ENCODE data around the gene YAF2. TPM values are rescaled to one million over a fixed set of nuclear protein-coding genes. Genes with fewer than 3 reads are reported as not detected.
A peak's percentile ranks its signal among the peaks of the same experiment; 100 is the strongest.

YAF2 gene
- total and polyA plus RNA-seq, 2 donors (not counting 3 experiments of a cell fraction or from before 2014, with no cell fraction given) = 6.9 to 29.2 TPM

- ChIA-PET POLR2A (no interaction called here), CTCF (no interaction called here)
- peak overlapping the region; percentile 92 for H3K9ac ChIP-seq (replicated peaks; ENCODE audit: extremely low read depth, insufficient read depth, low read length)
- intact Hi-C loops (cut with micrococcal nuclease) = loop anchor here (1.0 to 10.0 kb wide), 6 partner anchors 87 to 1099 kb away; partner anchors contain the start of gene GXYLT1
- H3K27ac ChIP-seq (ENCODE audit: insufficient read depth, low read depth, low read length) = peak overlapping the region; percentile 89
- H3K27me3 ChIP-seq (ENCODE audit: control insufficient read depth in 2 of 2, insufficient read depth in 2 of 2, low read length in 2 of 2) = no peaks in the 10 kb centered on the region
- peaks cover 24% of the 10 kb centered on the region for H3K79me2 ChIP-seq (ENCODE audit: control insufficient read depth, insufficient read depth, low read length)
- no TSS peak for BruUV-seq (replicated peaks)
- H4K20me1 ChIP-seq (replicated peaks; ENCODE audit: control insufficient read depth, extremely low read depth, insufficient read depth, low read length) = no peaks in the 10 kb centered on the region
- TF ChIP-seq CTCF (IDR thresholded peaks at IDR 0.05; ENCODE audit: extremely low read depth in 1 of 2, insufficient read depth in 1 of 2, low read depth in 1 of 2, low read length in 2 of 2) = no peak
- TF ChIP-seq JUN (IDR thresholded peaks at IDR 0.05; ENCODE audit: borderline replicate concordance, insufficient read depth, insufficient read length, low read depth) = no peak
- TF ChIP-seq POLR2A (IDR thresholded peaks at IDR 0.05; ENCODE audit: low read depth, low read length) = no peak
- no peak for TF ChIP-seq POLR2AphosphoS5 (IDR thresholded peaks at IDR 0.05; ENCODE audit: insufficient read depth, low read depth, low read length)
- no peak for TF ChIP-seq MYC (IDR thresholded peaks at IDR 0.05; ENCODE audit: low read depth, low read length)
- TF ChIP-seq FOS (IDR thresholded peaks at IDR 0.05; ENCODE audit: borderline replicate concordance, insufficient read depth, low read length) = no peak
- TF ChIP-seq MAX (IDR thresholded peaks at IDR 0.05; ENCODE audit: insufficient read depth, insufficient read length) = no peak
- TF ChIP-seq EZH2 (IDR thresholded peaks at IDR 0.05; ENCODE audit: borderline replicate concordance, low read depth, low read length, severe bottlenecking) = no peak
- no peak for TF ChIP-seq GATA2 (IDR thresholded peaks at IDR 0.05; ENCODE audit: insufficient read depth, insufficient read length, low read depth, low read length)
- dilution Hi-C loops (cut with MboI; ENCODE audit: extremely low pct_ligation_motif_present, low sequenced_read_pairs) = no loop called here
- H3K36me3 ChIP-seq (ENCODE audit: control insufficient read depth in 2 of 2, extremely low read depth in 1 of 2, insufficient read depth in 2 of 2, low read length in 2 of 2) = no peaks in the 10 kb centered on the region
- no peak for FAIRE-seq
- H2AFZ ChIP-seq (ENCODE audit: low read depth, low read length) = peak overlapping the region; percentile 85
- peak overlapping the region; percentile 65 to 98 (median 68) for H3K4me3 ChIP-seq (replicated peaks in 1 of 3; ENCODE audit: insufficient read depth in 1 of 3, low read depth in 1 of 3, low read length in 3 of 3)
- H3K4me1 ChIP-seq (ENCODE audit: control insufficient read depth, extremely low read depth, insufficient read depth, low read length) = peaks cover 13% of the 10 kb centered on the region
- H3K4me2 ChIP-seq (ENCODE audit: insufficient read depth, low read length) = no peak overlapping the region
- H3K9me3 ChIP-seq (replicated peaks; ENCODE audit: control insufficient read depth, insufficient read depth, low read length) = no peaks in the 10 kb centered on the region
- H3K9me1 ChIP-seq (replicated peaks; ENCODE audit: control insufficient read depth, extremely low read depth, insufficient read depth, low read length) = no peaks in the 10 kb centered on the region
- no peak for DNase-seq (ENCODE audit: low read depth, low spot score)
Observed at GRCh38 chr12:42237853-42238239, 202 bp downstream of the YAF2 start.
